NCI-H82 treated with DMSO at 0.1 percent for 48 hours (cell line): Measurements from ENCODE around the gene CD22.

Source experiments
- DNase-seq: peaks from one replicate; lab custom pipeline; 2025; ENCODE audit not compliant: unreplicated experiment; lab: John Stamatoyannopoulos, UW

The CD22 gene

GRCh38 chr19:35295792-35296462 lies 33.1 kb upstream of the CD22 start:
- DNase-seq, result no peak

GRCh38 chr19:35296644-35297514 lies 32.1 kb upstream of the CD22 start:
- DNase-seq, result no peak

GRCh38 chr19:35297515-35297848 lies 31.5 kb upstream of the CD22 start:
- DNase-seq, result no peak

- DNase-seq, result no peak
These were observed 31.1 kb upstream of the CD22 start for GRCh38 chr19:35297922-35298321.

GRCh38 chr19:35298561-35298972 lies 30.4 kb upstream of the CD22 start:
- DNase-seq, result no peak

- DNase-seq, result no peak
These were observed 29.3 kb upstream of the CD22 start for GRCh38 chr19:35299523-35300338.

- DNase-seq, result no peak
These were observed 28.7 kb upstream of the CD22 start for GRCh38 chr19:35300339-35300649.

- no peak for DNase-seq
These were observed 27.0 kb upstream of the CD22 start for GRCh38 chr19:35301961-35302360.

- no peak for DNase-seq
These were observed 26.5 kb upstream of the CD22 start for GRCh38 chr19:35302446-35302845.

- no peak for DNase-seq
These were observed 25.6 kb upstream of the CD22 start for GRCh38 chr19:35303357-35303915.

- no peak for DNase-seq
These were observed 25.0 kb upstream of the CD22 start for GRCh38 chr19:35304036-35304435.

- no peak for DNase-seq
These were observed 23.8 kb upstream of the CD22 start for GRCh38 chr19:35305181-35305580.

- DNase-seq, result no peak
These were observed 22.3 kb upstream of the CD22 start for GRCh38 chr19:35306473-35307246.

- DNase-seq, result no peak
These were observed 21.1 kb upstream of the CD22 start for GRCh38 chr19:35307931-35308330.

GRCh38 chr19:35308910-35309309 lies 20.1 kb upstream of the CD22 start:
- no peak for DNase-seq

- no peak for DNase-seq
These were observed 19.3 kb upstream of the CD22 start for GRCh38 chr19:35309481-35310279.

GRCh38 chr19:35310331-35310730 lies 18.7 kb upstream of the CD22 start:
- no peak for DNase-seq

GRCh38 chr19:35310811-35311465 lies 18.0 kb upstream of the CD22 start:
- DNase-seq, result no peak

GRCh38 chr19:35311901-35312665 lies 16.9 kb upstream of the CD22 start:
- DNase-seq, result no peak
